GM12878 (cell line): ENCODE measurements around the gene MAPT.

Source experiments
- CBFB ChIP-seq: IDR thresholded peaks from 2 replicates; pipeline ENCODE4 v1.6.1; 2016; ENCODE audit warnings: antibody characterized with exemption, low read depth
- CHD4 ChIP-seq: fragments of 200-600 bp; sonication (generic); IDR thresholded peaks from 2 replicates; pipeline ENCODE4 v1.6.1; 2016; ENCODE audit warnings: mild to moderate bottlenecking
- CTCF ChIP-seq, 3 experiments: IDR thresholded peaks in 2 of 3; conservative IDR thresholded peaks in 1 of 3; 2 replicates each; pipeline ENCODE4 v1.5.1; 2011; ENCODE audit warnings: low read depth in 3 of 3, low read length in 3 of 3, mild to moderate bottlenecking in 3 of 3, control low read depth in 2 of 3, moderate library complexity in 2 of 3, inconsistent platforms in 1 of 3, mixed read lengths in 1 of 3; ENCODE audit not compliant: control insufficient read depth in 2 of 3, insufficient read depth in 1 of 3; ENCODE audit errors: extremely low read depth in 1 of 3
- EZH2 ChIP-seq: IDR thresholded peaks from 2 replicates; pipeline ENCODE4 v1.6.1; 2012; ENCODE audit warnings: low read depth, mild to moderate bottlenecking, control low read depth, inconsistent platforms, low read length, borderline replicate concordance; ENCODE audit not compliant: control insufficient read depth
- FOS ChIP-seq: IDR thresholded peaks from 3 replicates; pipeline ENCODE4 v1.6.1; 2011; ENCODE audit warnings: borderline replicate concordance; ENCODE audit not compliant: insufficient read length; ENCODE audit errors: extremely low read depth
- KDM1A ChIP-seq: fragments of 200-600 bp; sonication (generic); IDR thresholded peaks from 2 replicates; pipeline ENCODE4 v1.6.1; 2016; ENCODE audit warnings: borderline replicate concordance
- PBX3 ChIP-seq: IDR thresholded peaks from 2 replicates; pipeline ENCODE4 v1.6.1; 2011; ENCODE audit warnings: mild to moderate bottlenecking, low read depth, low read length, moderate library complexity; ENCODE audit not compliant: insufficient replicate concordance
- POLR2A ChIP-seq: IDR thresholded peaks from 2 replicates; pipeline ENCODE4 v1.6.1; 2011; ENCODE audit warnings: low read depth, mild to moderate bottlenecking, low read length
- POLR2AphosphoS5 ChIP-seq: IDR thresholded peaks from 2 replicates; pipeline ENCODE4 v1.6.1; 2011; ENCODE audit warnings: mild to moderate bottlenecking, low read length, inconsistent platforms
- SREBF1 ChIP-seq: IDR thresholded peaks from 2 replicates; pipeline ENCODE4 v1.6.1; 2012; ENCODE audit warnings: mild to moderate bottlenecking, low read length
- ZNF592 ChIP-seq: fragments of 450-650 bp; IDR thresholded peaks from 2 replicates; pipeline ENCODE4 v1.6.1; 2017; ENCODE audit warnings: mild to moderate bottlenecking, moderate library complexity
- ZZZ3 ChIP-seq: IDR thresholded peaks from 2 replicates; pipeline ENCODE4 v1.6.1; 2011; ENCODE audit warnings: low read depth; ENCODE audit not compliant: control insufficient read depth, insufficient read length

GRCh38 chr17:45868276-45868675 is 26.1 kb upstream of the MAPT start:
- TF ChIP-seq SREBF1 (no peak), CTCF (IDR thresholded peaks at IDR 0.05 in 2 of 3, conservative IDR thresholded peaks at IDR 0.05 in 1 of 3; ENCODE audit: control insufficient read depth in 2 of 3, extremely low read depth in 1 of 3, insufficient read depth in 1 of 3, low read depth in 3 of 3, low read length in 3 of 3) (no peak), ZNF592 (no peak), CHD4 (no peak), KDM1A (no peak), EZH2 (no peak), ZZZ3 (no peak), CBFB (no peak), POLR2AphosphoS5 (no peak), POLR2A (no peak), FOS (no peak), PBX3 (no peak)
